H9 (cell line): ENCODE data around the gene THOP1. TPM values are rescaled to one million over a fixed set of nuclear protein-coding genes. Genes with fewer than 3 reads are reported as not detected.

Source experiments
- DNase-seq: peaks from one replicate; pipeline ENCODE4 v3.0.0-alpha.2; 2017
- H2AFZ ChIP-seq: one replicate; pipeline ENCODE4 v1.6.1; 2013; ENCODE audit warnings: mild to moderate bottlenecking, low read length, control low read depth, moderate library complexity
- H2AK5ac ChIP-seq: 2 replicates; pipeline ENCODE4 v1.6.1; 2013; ENCODE audit warnings: low read length, control low read depth, mixed read lengths; ENCODE audit not compliant: insufficient read length
- H2BK120ac ChIP-seq: one replicate; pipeline ENCODE4 v1.6.1; 2013; ENCODE audit warnings: low read depth, mild to moderate bottlenecking, low read length, control low read depth, inconsistent platforms; ENCODE audit not compliant: poor library complexity, severe bottlenecking
- H2BK12ac ChIP-seq: 2 replicates; pipeline ENCODE4 v1.6.1; 2013; ENCODE audit warnings: low read length, control low read depth, mixed read lengths, low read depth; ENCODE audit not compliant: insufficient read length
- H2BK15ac ChIP-seq: 2 replicates; pipeline ENCODE4 v1.6.1; 2013; ENCODE audit warnings: low read depth, low read length, control low read depth
- H2BK20ac ChIP-seq: one replicate; pipeline ENCODE4 v1.6.1; 2013; ENCODE audit warnings: low read depth, mild to moderate bottlenecking, low read length, control low read depth, inconsistent platforms; ENCODE audit not compliant: poor library complexity, severe bottlenecking
- H2BK5ac ChIP-seq: 2 replicates; pipeline ENCODE4 v1.6.1; 2013; ENCODE audit warnings: low read length, control low read depth, mixed read lengths; ENCODE audit not compliant: insufficient read length
- H3K14ac ChIP-seq: 2 replicates; pipeline ENCODE4 v1.6.1; 2013; ENCODE audit warnings: low read length, control low read depth; ENCODE audit not compliant: insufficient read depth
- H3K18ac ChIP-seq: 2 replicates; pipeline ENCODE4 v1.6.1; 2013; ENCODE audit warnings: low read depth, mild to moderate bottlenecking, mixed read lengths, low read length, control low read depth; ENCODE audit not compliant: insufficient read length
- H3K23ac ChIP-seq: 2 replicates; pipeline ENCODE4 v1.6.1; 2013; ENCODE audit warnings: low read length, control low read depth, mixed read lengths, low read depth; ENCODE audit not compliant: insufficient read length
- H3K23me2 ChIP-seq: 2 replicates; pipeline ENCODE4 v1.6.1; 2013; ENCODE audit warnings: low read depth, mild to moderate bottlenecking, mixed read lengths, low read length, control low read depth; ENCODE audit not compliant: insufficient read length, poor library complexity, severe bottlenecking
- H3K27ac ChIP-seq: 2 replicates; pipeline ENCODE4 v1.5.1; 2013; ENCODE audit warnings: low read length, control low read depth, mixed read lengths, low read depth; ENCODE audit not compliant: insufficient read length
- H3K27me3 ChIP-seq: 2 replicates; pipeline ENCODE4 v1.6.1; 2013; ENCODE audit warnings: low read length, control low read depth, inconsistent platforms; ENCODE audit not compliant: insufficient read depth
- H3K4ac ChIP-seq: 2 replicates; pipeline ENCODE4 v1.6.1; 2013; ENCODE audit warnings: low read depth, mild to moderate bottlenecking, control low read depth, inconsistent platforms, low read length, moderate library complexity
- H3K4me1 ChIP-seq: 2 replicates; pipeline ENCODE4 v1.6.1; 2013; ENCODE audit warnings: low read length, control low read depth, inconsistent platforms; ENCODE audit not compliant: insufficient read depth
- H3K4me2 ChIP-seq: 2 replicates; pipeline ENCODE4 v1.6.1; 2013; ENCODE audit warnings: low read length, control low read depth, mixed read lengths; ENCODE audit not compliant: insufficient read length, insufficient read depth
- H3K56ac ChIP-seq: 2 replicates; pipeline ENCODE4 v1.6.1; 2013; ENCODE audit warnings: low read depth, mild to moderate bottlenecking, mixed read lengths, low read length, control low read depth; ENCODE audit not compliant: insufficient read length
- H3K79me1 ChIP-seq: 2 replicates; pipeline ENCODE4 v1.6.1; 2013; ENCODE audit warnings: low read depth, mild to moderate bottlenecking, moderate library complexity, low read length, control low read depth, inconsistent platforms; ENCODE audit not compliant: insufficient read depth, poor library complexity, severe bottlenecking
- H3K79me2 ChIP-seq: 2 replicates; pipeline ENCODE4 v1.6.1; 2013; ENCODE audit warnings: low read length, control low read depth, inconsistent platforms; ENCODE audit not compliant: insufficient read depth
- H3K9ac ChIP-seq: 2 replicates; pipeline ENCODE4 v1.6.1; 2013; ENCODE audit warnings: low read length, control low read depth, mixed read lengths; ENCODE audit not compliant: insufficient read length; ENCODE audit errors: extremely low read depth
- H3K9me3 ChIP-seq: one replicate; pipeline ENCODE4 v1.6.1; 2013; ENCODE audit warnings: low read depth, low read length, inconsistent platforms; ENCODE audit not compliant: control insufficient read depth
- H3T11ph ChIP-seq: one replicate; pipeline ENCODE4 v1.6.1; 2013; ENCODE audit warnings: mild to moderate bottlenecking, low read length, control low read depth, inconsistent platforms
- H4K20me1 ChIP-seq: one replicate; pipeline ENCODE4 v1.6.1; 2013; ENCODE audit not compliant: control insufficient read depth, insufficient read length, insufficient read depth
- H4K5ac ChIP-seq: 2 replicates; pipeline ENCODE4 v1.6.1; 2013; ENCODE audit warnings: low read depth, mild to moderate bottlenecking, mixed read lengths, low read length, control low read depth; ENCODE audit not compliant: insufficient read length
- H4K8ac ChIP-seq: replicated peaks from 2 replicates; pipeline ENCODE4 v1.6.1; 2013; ENCODE audit warnings: low read length, control low read depth, mixed read lengths, low read depth; ENCODE audit not compliant: insufficient read length
- H4K91ac ChIP-seq: 2 replicates; pipeline ENCODE4 v1.6.1; 2013; ENCODE audit warnings: low read depth, mild to moderate bottlenecking, moderate library complexity, mixed read lengths, low read length, control low read depth; ENCODE audit not compliant: insufficient read length
- H3K27ac Mint-ChIP-seq, 3 experiments: 2 replicates in 2 of 3; 3 replicates in 1 of 3; pipeline ENCODE4 v1.8.0; 2020 to 2021; ENCODE audit warnings: mixed read lengths in 3 of 3, mild to moderate bottlenecking in 1 of 3, moderate library complexity in 1 of 3
- H3K27me3 Mint-ChIP-seq: 2 replicates; pipeline ENCODE4 v1.8.0; 2021; ENCODE audit warnings: low read depth, mild to moderate bottlenecking, moderate library complexity, mixed read lengths
- H3K36me3 Mint-ChIP-seq, 3 experiments: 2 replicates in 2 of 3; 3 replicates in 1 of 3; pipeline ENCODE4 v1.8.0; 2020 to 2021; ENCODE audit warnings: low read depth in 3 of 3, mixed read lengths in 3 of 3; ENCODE audit not compliant: insufficient read depth in 1 of 3
- H3K4me1 Mint-ChIP-seq, 2 experiments: 2 replicates each; pipeline ENCODE4 v1.8.0; 2020; ENCODE audit warnings: mixed read lengths in 2 of 2
- H3K4me3 Mint-ChIP-seq, 2 experiments: 2 replicates in 1 of 2; 3 replicates in 1 of 2; pipeline ENCODE4 v1.8.0; 2020 to 2021; ENCODE audit warnings: mild to moderate bottlenecking in 2 of 2, mixed read lengths in 2 of 2, moderate library complexity in 1 of 2
- H3K9me3 Mint-ChIP-seq, 2 experiments: 2 replicates in 1 of 2; 3 replicates in 1 of 2; pipeline ENCODE4 v1.8.0; 2020; ENCODE audit warnings: mild to moderate bottlenecking in 2 of 2, mixed read lengths in 2 of 2, moderate library complexity in 1 of 2
- CTCF ChIP-seq: fragments of 200-600 bp; sonication (generic); conservative IDR thresholded peaks from 3 replicates; pipeline ENCODE4 v1.8.0; 2021; ENCODE audit warnings: antibody characterized with exemption, mild to moderate bottlenecking
- WGBS: extraction: QIAGEN DNeasy Blood & Tissue Kit; methylation state at CpG from one replicate; pipeline ENCODE4 v1.1.7; 2013; ENCODE audit warnings: missing lambda C conversion rate, low lambda C conversion rate, mixed read lengths; ENCODE audit not compliant: insufficient read length; ENCODE audit errors: extremely low coverage; 5-methylcytosine and 5-hydroxymethylcytosine counted together
- total RNA-seq: library from RNA; stranded (reverse); gene quantifications from 2 replicates; pipeline ENCODE4 v1.2.1, GENCODE V29; 2021

THOP1 gene
- total RNA-seq, 1 experiment from 2014 or later: 150 TPM

DNA sequence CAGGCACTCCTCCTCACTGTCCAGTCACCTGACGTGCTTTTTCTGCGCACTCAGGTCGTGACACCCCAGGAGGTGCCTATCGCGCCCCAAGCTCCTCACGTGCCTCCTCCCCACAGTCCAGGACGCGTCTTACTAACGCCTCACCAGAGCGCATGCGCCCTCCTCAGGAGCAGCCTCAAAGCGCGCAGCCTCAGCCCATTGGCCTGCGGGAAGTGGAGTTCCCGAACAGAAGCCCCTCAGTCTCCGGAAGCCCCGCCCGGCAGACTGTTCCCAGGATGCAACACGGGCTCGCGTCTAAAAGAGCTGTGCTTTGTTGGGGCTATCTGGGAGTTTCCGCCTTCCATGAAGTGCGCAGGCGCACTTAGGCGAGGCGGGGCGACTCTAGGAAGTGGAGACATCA lies 73.6 kb downstream of the THOP1 start:
- Histone ChIP-seq H3K4ac (no peak overlapping the region), H3K4me1 (no peaks in the 10 kb centered on the region), H4K5ac (no peak overlapping the region), H3K4me2 (no peak overlapping the region), H3K27ac (no peak overlapping the region), H2AFZ (no peak overlapping the region), H3K9me3 (peaks cover 46% of the 10 kb centered on the region), H4K20me1 (no peaks in the 10 kb centered on the region), H3K56ac (no peak overlapping the region), H2BK5ac (no peak overlapping the region), H3K79me1 (no peaks in the 10 kb centered on the region), H2BK15ac (no peak overlapping the region), H3K18ac (no peak overlapping the region), H3K23me2 (no peaks in the 10 kb centered on the region), H2BK20ac (no peak overlapping the region), H3T11ph (no peak overlapping the region), H2BK12ac (no peak overlapping the region), H3K79me2 (no peaks in the 10 kb centered on the region), H3K9ac (no peak overlapping the region), H2BK120ac (no peak overlapping the region), H3K14ac (no peak overlapping the region), H3K27me3 (no peaks in the 10 kb centered on the region), H3K23ac (no peak overlapping the region), H4K91ac (no peak overlapping the region), H4K8ac (no peak overlapping the region), H2AK5ac (no peak overlapping the region)
- no peak for TF ChIP-seq CTCF
- no CpG with 5 or more reads among the region's 27 CpGs for whole genome bisulfite sequencing
- no peak for DNase-seq
- Mint-ChIP-seq H3K36me3 (peaks cover 30 to 46% (median 30%) of the 10 kb centered on the region in 3 experiments), H3K27ac (no peak overlapping the region), H3K4me3 (no peak overlapping the region), H3K27me3 (peaks cover 17% of the 10 kb centered on the region), H3K4me1 (no peaks in the 10 kb centered on the region), H3K9me3 (peaks cover 78 to 82% of the 10 kb centered on the region in 2 experiments)
